HepG2 (cell line): ENCODE measurements around the gene MAGEA9B.
"Not testable (repeated sequence)": the region's sequence is repeated elsewhere in the genome, so short reads cannot be mapped to it uniquely, and the experiment has no call there.

ENCODE experiments used
- ATAD3A ChIP-seq: sonication (generic); formaldehyde crosslinking; IDR thresholded peaks from 2 replicates; pipeline ENCODE4 v1.4.0; 2020; ENCODE audit warnings: missing genetic modification reagents
- IKZF4 ChIP-seq: sonication (generic); formaldehyde crosslinking; IDR thresholded peaks from 2 replicates; pipeline ENCODE4 v1.5.1; 2020; ENCODE audit warnings: borderline replicate concordance, mild to moderate bottlenecking, low read depth, missing genetic modification reagents; ENCODE audit errors: not compliant biosample characterization
- ZFP82 ChIP-seq: sonication (generic); formaldehyde crosslinking; IDR thresholded peaks from 2 replicates; pipeline ENCODE4 v1.5.1; 2020; ENCODE audit warnings: mild to moderate bottlenecking, missing genetic modification reagents, borderline replicate concordance
- ZNF557 ChIP-seq: sonication (generic); formaldehyde crosslinking; IDR thresholded peaks from 2 replicates; pipeline ENCODE4 v1.4.0; 2020; ENCODE audit warnings: missing genetic modification reagents
- ZNF589 ChIP-seq: sonication (generic); formaldehyde crosslinking; conservative IDR thresholded peaks from 2 replicates; pipeline ENCODE4 v1.8.0; 2022; ENCODE audit warnings: mild to moderate bottlenecking, moderate library complexity, missing genetic modification reagents
- TF ChIP-seq, protein P1 (sequence below): sonication (generic); formaldehyde crosslinking; IDR thresholded peaks from 2 replicates; pipeline ENCODE4 v1.5.0; 2020; ENCODE audit warnings: mild to moderate bottlenecking, missing genetic modification reagents, moderate library complexity

DNA sequence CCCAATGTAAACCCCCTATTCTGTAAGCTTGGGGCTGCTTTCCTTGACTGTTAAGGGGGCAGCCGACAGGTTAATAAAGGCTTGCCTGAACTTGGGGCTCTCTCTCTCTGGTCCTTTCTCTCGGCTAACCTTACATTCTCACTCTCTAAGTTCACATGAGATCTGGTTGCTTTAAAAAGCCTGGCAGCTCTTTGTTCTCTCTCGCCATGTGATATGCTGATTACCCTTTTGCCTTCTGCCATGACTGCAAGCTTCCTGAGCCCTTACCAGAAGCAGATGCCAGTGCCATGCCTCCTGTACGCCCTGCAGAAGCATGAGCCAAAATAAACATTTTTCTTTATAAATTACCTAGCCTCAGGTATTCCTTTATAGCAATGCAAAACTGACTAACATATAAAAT is 32.0 kb downstream of the MAGEA9B start:
- not testable (repeated sequence) for TF ChIP-seq ATAD3A (CRISPR knock-in tag); ZFP82 (CRISPR knock-in tag); ZNF589; IKZF4 (CRISPR knock-in tag); ZNF557 (CRISPR knock-in tag)
- TF ChIP-seq, protein P1, sequence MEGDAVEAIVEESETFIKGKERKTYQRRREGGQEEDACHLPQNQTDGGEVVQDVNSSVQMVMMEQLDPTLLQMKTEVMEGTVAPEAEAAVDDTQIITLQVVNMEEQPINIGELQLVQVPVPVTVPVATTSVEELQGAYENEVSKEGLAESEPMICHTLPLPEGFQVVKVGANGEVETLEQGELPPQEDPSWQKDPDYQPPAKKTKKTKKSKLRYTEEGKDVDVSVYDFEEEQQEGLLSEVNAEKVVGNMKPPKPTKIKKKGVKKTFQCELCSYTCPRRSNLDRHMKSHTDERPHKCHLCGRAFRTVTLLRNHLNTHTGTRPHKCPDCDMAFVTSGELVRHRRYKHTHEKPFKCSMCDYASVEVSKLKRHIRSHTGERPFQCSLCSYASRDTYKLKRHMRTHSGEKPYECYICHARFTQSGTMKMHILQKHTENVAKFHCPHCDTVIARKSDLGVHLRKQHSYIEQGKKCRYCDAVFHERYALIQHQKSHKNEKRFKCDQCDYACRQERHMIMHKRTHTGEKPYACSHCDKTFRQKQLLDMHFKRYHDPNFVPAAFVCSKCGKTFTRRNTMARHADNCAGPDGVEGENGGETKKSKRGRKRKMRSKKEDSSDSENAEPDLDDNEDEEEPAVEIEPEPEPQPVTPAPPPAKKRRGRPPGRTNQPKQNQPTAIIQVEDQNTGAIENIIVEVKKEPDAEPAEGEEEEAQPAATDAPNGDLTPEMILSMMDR (CRISPR knock-in tag) = not testable (repeated sequence)
